ENCODE data around the gene USP24.

USP24 gene

DNA sequence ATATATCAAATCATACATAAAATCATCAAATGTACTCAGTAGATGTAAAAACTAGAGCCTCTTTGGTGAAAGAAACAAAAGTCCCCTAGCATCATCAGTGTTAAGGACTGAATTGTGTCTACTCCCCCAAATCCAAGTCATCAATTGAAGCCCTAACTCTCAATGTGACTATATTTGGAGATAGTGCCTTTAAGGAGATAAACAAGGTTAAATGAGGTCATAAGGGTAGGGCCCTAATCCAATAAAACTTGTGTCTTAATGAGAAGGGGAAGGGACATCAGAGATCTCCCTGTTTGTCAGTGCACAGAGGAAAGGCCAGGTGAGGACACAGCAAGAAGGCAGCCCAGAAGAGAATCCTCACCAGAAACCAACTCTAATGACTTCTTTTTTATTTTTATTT, 33.5 kb downstream of the USP24 start:
- no peak for TF ChIP-seq CTCF (IDR thresholded peaks at IDR 0.05; ENCODE audit: low read depth, low read length, missing control alignments)
- no peak for DNase-seq (ENCODE audit: low read depth)
- no peak overlapping the region for H3K4me3 ChIP-seq (ENCODE audit: low read depth, low read length)

DNA sequence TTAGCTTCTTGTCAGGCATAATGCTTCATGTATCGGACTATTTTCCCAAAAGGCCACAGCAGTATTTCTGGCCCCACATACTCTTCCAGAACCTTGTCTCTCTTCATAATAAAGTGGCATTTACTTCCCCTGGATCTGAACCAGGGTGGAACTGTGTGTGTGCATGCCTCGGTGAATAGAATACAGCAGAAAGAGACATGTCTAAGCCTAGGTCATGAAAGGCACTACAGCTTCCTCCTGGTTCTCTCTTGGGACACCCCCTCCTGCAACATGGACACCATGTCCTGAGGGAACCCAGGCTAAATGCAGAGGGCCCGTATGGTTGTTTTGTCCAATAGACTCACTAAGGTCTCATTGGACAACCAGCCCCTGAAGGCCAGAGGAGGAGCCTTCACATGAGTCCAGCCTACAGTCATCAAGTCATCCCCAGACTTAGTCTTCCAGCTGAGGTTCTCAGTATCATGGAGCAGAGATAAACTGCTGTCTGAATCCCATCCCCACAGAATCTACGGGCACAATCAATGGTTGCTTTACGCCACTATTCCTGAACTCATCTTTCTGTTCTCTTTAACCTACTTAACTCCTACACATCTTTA, 35.0 kb downstream of the USP24 start:
- TF ChIP-seq CTCF (IDR thresholded peaks at IDR 0.05; ENCODE audit: low read depth, low read length, missing control alignments), result no peak
- no peak overlapping the region for H3K4me3 ChIP-seq (ENCODE audit: low read depth, low read length)
- DNase-seq (ENCODE audit: low read depth), result no peak

GRCh38 chr1:55179177-55179835, 35.9 kb downstream of the USP24 start:
- no peak overlapping the region for H3K4me3 ChIP-seq (ENCODE audit: low read depth, low read length)
- no peak for DNase-seq (ENCODE audit: low read depth)
- no peak for TF ChIP-seq CTCF (IDR thresholded peaks at IDR 0.05; ENCODE audit: low read depth, low read length, missing control alignments)

- H3K4me3 ChIP-seq (ENCODE audit: low read depth, low read length), result no peak overlapping the region
- TF ChIP-seq CTCF (IDR thresholded peaks at IDR 0.05; ENCODE audit: low read depth, low read length, missing control alignments), result no peak
- DNase-seq (ENCODE audit: low read depth), result no peak
These were observed 42.5 kb downstream of the USP24 start for GRCh38 chr1:55172687-55173086.

DNA sequence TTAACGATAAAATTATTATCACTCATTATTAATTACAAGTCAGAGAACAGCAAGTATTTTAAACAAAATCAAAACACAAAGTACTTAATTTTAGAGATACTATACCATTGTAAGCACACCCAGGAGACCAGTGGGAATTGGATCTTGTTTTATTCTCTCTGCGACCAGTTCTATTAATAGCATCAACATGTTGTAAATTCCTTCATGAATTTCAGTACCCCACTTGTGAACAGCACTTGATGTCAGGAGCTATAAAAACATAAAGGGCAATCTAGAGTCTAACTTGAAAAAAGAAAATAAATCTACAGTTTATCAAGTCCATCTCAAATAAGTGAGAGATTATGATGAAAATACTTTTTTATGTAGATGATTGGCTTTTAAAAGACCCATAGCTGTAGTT, 42.9 kb downstream of the USP24 start:
- no peak for TF ChIP-seq CTCF (IDR thresholded peaks at IDR 0.05; ENCODE audit: low read depth, low read length, missing control alignments)
- no peak overlapping the region for H3K4me3 ChIP-seq (ENCODE audit: low read depth, low read length)
- no peak for DNase-seq (ENCODE audit: low read depth)

DNA sequence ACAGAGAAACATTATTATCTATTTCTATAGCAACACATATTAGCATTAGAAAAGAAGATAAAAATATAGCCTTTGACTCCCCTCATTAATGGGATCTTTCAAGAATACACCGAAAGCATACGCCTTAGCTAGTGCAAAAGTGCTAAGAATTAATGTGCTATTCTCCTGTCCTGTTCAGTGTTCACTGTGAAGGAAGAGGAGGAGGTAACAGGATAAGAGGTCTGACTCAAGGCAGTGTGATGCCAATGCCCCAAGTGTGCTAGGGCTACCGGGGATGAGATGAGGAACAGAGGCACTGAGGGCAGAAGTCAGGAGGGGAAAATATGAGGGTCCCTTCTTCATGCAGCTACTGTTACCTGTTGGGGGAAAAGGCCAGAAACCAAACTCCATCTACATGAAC, 43.5 kb downstream of the USP24 start:
- no peak for DNase-seq (ENCODE audit: low read depth)
- TF ChIP-seq CTCF (IDR thresholded peaks at IDR 0.05; ENCODE audit: low read depth, low read length, missing control alignments), result no peak
- H3K4me3 ChIP-seq (ENCODE audit: low read depth, low read length), result no peak overlapping the region

DNA sequence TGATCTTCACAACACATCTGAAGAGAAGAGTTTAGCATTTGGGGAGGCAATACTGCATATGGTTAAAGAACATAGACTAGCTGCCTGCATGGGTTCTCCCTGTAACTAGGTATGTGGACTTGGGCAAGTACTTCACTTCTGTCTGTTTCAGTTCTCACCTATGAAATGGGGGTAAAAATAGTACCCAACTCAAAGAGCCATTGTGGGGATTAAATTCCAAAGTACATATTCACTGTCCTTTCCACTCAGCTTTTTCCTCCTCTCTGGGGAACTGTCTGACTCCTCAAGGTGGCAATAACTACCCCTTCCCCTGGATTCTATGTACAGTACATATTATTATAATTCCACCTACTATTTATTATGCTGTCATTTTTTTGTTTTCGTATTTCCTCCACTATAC, 44.7 kb downstream of the USP24 start:
- TF ChIP-seq CTCF (IDR thresholded peaks at IDR 0.05; ENCODE audit: low read depth, low read length, missing control alignments), result no peak
- no peak for DNase-seq (ENCODE audit: low read depth)
- H3K4me3 ChIP-seq (ENCODE audit: low read depth, low read length), result no peak overlapping the region

All from GM12864 (cell line).